ENCODE data around the gene PUSL1.

Gene PUSL1

GRCh38 chr1:1307923-1308755 is at the start of gene PUSL1, which contains the start of gene ACAP3:
Gene PUSL1 (plus strand): TSS chr1:1308597. CDS start chr1:1308644, 47 bp downstream.
Gene ACAP3 (minus strand): TSS chr1:1307930. CDS start chr1:1307815, 115 bp downstream.
- Histone ChIP-seq H3K4me3 (ENCODE audit: low read length) (peak within 1 kb of the TSS; percentile 86), H3K27me3 (replicated peaks; ENCODE audit: control insufficient read depth, insufficient read depth, low read length) (no peaks in the 10 kb centered on the region), H3K9me3 (ENCODE audit: control insufficient read depth, low read length) (no peaks in the 10 kb centered on the region), H3K36me3 (ENCODE audit: control insufficient read depth, insufficient read depth, low read length, severe bottlenecking) (peaks cover 31% of the 10 kb centered on the region), H3K9ac (ENCODE audit: low read length) (peak within 1 kb of the TSS; percentile 89), H3K4me1 (ENCODE audit: control insufficient read depth, insufficient read depth, low read length) (peaks cover 38% of the 10 kb centered on the region)
- DNase-seq (ENCODE audit: low read depth), result peak; percentile 96

DNA sequence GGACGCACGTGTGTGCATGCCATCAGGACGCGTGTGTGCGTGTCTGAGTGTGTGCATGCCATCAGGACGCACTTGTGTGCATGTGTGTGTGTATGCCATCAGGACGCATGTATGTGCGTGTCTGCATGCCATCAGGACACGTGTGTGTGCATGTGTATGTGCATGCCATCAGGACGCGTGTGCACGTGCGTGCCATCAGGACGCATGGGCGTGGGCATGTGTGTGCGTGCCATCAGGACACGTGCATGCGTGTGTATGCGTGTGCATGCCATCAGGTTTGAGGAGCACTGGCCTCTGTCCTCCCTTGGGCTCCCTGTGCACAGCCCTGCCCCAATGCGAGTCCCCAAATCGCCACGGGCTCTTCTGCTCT is 49.3 kb upstream of the PUSL1 start:
- Histone ChIP-seq H3K4me1 (ENCODE audit: control insufficient read depth, insufficient read depth, low read length) (peaks cover 22% of the 10 kb centered on the region), H3K9me3 (ENCODE audit: control insufficient read depth, low read length) (no peaks in the 10 kb centered on the region), H3K27me3 (replicated peaks; ENCODE audit: control insufficient read depth, insufficient read depth, low read length) (no peaks in the 10 kb centered on the region), H3K9ac (ENCODE audit: low read length) (no peak overlapping the region), H3K36me3 (ENCODE audit: control insufficient read depth, insufficient read depth, low read length, severe bottlenecking) (peaks cover 67% of the 10 kb centered on the region), H3K4me3 (ENCODE audit: low read length) (no peak overlapping the region)
- no peak for DNase-seq (ENCODE audit: low read depth)

DNA sequence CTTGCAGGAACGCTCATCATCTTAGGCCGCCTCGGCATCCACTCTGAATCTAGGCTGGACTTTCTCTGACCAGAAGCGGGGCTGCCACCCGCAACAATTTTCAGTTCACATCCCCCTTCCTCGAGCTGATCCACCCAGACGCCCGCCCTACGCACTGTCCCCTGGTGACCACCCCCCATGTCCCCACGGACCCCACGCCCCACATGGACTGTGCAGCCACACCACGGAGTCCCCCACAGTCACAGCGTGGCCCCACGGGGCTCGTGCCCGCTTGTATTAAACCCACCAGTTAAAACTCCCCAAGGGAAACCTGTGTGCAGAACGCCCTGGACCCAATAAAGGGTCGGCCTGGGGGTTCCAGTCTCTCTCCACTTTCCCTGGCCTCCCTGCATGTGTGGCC is 48.9 kb upstream of the PUSL1 start:
- DNase-seq (ENCODE audit: low read depth), result no peak
- Histone ChIP-seq H3K36me3 (ENCODE audit: control insufficient read depth, insufficient read depth, low read length, severe bottlenecking) (peaks cover 65% of the 10 kb centered on the region), H3K4me3 (ENCODE audit: low read length) (no peak overlapping the region), H3K27me3 (replicated peaks; ENCODE audit: control insufficient read depth, insufficient read depth, low read length) (no peaks in the 10 kb centered on the region), H3K9me3 (ENCODE audit: control insufficient read depth, low read length) (no peaks in the 10 kb centered on the region), H3K4me1 (ENCODE audit: control insufficient read depth, insufficient read depth, low read length) (peaks cover 24% of the 10 kb centered on the region), H3K9ac (ENCODE audit: low read length) (no peak overlapping the region)

DNA sequence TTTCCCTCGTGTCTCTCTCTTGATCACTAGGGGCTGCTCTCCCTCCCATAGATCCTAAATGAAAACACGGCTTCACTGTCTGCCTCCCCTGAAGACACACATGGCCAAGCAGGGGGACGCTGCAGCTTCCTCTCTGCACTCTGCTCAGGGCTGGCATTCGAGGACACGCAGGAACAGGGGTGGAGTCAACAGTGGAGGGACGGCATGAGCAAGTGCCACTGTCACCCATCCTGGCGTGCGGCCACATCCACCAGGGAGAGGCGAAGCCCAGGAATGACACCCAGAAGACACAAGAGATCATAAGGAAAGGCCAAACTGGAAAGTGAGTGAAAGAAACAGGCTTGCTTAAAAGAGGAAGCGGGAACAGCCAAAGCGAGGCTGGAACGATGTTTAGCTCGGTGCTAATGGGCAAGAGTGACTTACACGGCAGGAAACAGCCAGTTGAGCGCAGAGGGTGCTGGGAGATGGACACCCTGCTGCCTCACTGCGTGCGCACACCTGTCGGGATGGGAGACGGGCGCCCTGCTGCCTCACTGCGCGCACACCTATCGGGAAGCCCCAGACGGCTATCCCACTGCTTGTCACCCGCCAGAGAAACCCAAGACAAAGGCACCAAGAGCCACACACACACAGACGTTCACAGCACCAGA is 48.3 kb upstream of the PUSL1 start:
- Histone ChIP-seq H3K27me3 (replicated peaks; ENCODE audit: control insufficient read depth, insufficient read depth, low read length) (no peaks in the 10 kb centered on the region), H3K4me3 (ENCODE audit: low read length) (no peak overlapping the region), H3K9me3 (ENCODE audit: control insufficient read depth, low read length) (no peaks in the 10 kb centered on the region), H3K4me1 (ENCODE audit: control insufficient read depth, insufficient read depth, low read length) (peaks cover 27% of the 10 kb centered on the region), H3K9ac (ENCODE audit: low read length) (no peak overlapping the region), H3K36me3 (ENCODE audit: control insufficient read depth, insufficient read depth, low read length, severe bottlenecking) (peaks cover 63% of the 10 kb centered on the region)
- no peak for DNase-seq (ENCODE audit: low read depth)

DNA sequence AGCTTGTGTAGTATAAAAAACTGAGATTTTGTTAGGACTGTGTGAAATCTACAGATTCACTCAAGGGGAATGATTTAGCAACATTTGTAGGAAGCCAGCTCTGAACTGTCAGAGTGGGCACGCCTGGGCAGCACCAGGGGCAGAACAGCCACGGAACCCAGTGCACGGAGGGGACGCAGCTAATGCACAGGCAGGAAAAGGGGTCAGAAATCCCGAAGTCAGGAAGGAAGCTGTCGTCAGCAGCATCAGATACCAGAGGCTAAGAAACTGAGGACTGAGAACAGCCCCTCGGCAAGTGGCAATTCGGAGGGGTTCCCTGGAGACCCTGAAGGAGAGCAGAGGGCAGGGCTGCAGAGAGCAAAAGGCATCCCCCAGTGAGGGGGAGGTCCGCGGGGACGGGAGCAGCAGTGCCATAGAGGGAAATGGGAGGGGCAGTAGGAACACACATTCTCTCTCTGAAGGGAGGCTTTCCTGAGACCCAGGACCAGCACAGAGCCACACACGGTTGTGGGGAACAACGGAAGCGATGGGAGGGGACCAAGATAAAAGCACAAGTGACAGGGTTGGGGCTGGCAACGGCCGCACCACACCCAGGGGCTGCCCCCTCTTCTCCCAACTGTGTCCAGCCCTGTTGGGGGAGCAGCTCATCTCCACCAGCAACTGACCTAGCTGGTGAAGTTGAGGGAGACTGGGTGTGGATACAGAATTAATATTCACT is 47.4 kb upstream of the PUSL1 start:
- peaks cover 61% of the 10 kb centered on the region for H3K36me3 ChIP-seq (ENCODE audit: control insufficient read depth, insufficient read depth, low read length, severe bottlenecking)
- no peak for DNase-seq (ENCODE audit: low read depth)

DNA sequence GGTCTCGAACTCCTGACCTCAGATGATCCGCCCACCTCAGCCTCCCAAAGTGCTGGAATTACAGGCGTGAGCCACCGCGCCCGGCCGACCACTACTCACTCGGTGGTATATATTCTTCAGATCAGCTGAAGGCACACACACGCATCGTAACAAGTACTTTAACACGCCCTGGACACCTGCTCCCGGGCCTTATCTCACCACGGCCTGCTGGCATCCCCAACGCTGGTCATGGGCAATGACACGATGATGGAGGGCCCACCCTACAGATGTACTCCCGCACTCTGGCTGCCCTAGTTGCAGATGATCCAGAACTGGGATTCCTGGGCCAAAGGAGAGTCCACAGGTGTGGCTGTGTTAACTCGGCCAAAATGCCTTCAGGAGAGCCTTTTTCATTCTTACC is 46.3 kb upstream of the PUSL1 start:
- Histone ChIP-seq H3K4me1 (ENCODE audit: control insufficient read depth, insufficient read depth, low read length) (peaks cover 29% of the 10 kb centered on the region), H3K36me3 (ENCODE audit: control insufficient read depth, insufficient read depth, low read length, severe bottlenecking) (peaks cover 57% of the 10 kb centered on the region), H3K27me3 (replicated peaks; ENCODE audit: control insufficient read depth, insufficient read depth, low read length) (no peaks in the 10 kb centered on the region), H3K9ac (ENCODE audit: low read length) (no peak overlapping the region), H3K4me3 (ENCODE audit: low read length) (no peak overlapping the region), H3K9me3 (ENCODE audit: control insufficient read depth, low read length) (no peaks in the 10 kb centered on the region)
- no peak for DNase-seq (ENCODE audit: low read depth)

More for the DNA sequence above, 47.4 kb upstream of the PUSL1 start:
- Histone ChIP-seq H3K4me1 (ENCODE audit: control insufficient read depth, insufficient read depth, low read length) (peaks cover 29% of the 10 kb centered on the region), H3K27me3 (replicated peaks; ENCODE audit: control insufficient read depth, insufficient read depth, low read length) (no peaks in the 10 kb centered on the region), H3K9ac (ENCODE audit: low read length) (no peak overlapping the region), H3K4me3 (ENCODE audit: low read length) (no peak overlapping the region), H3K9me3 (ENCODE audit: control insufficient read depth, low read length) (no peaks in the 10 kb centered on the region)

DNA sequence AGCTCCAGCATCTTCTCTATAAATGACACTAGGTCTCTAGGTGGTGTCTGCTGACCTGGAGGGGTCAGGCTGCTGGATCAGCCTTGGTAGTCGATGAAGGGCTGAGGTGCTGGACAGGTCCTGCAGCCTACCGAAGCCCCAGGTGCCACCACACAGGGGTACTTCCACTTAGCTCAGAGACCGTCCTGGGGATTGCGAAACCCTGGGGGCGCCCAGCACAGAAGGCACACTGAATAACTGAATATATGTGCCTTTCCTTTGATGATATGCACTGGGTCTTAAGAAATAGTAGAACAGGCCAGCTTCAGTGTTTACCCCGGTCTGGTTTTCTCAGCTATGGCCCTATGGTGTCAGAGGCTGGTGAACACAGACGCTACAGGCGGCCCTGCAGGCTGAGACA is 45.6 kb upstream of the PUSL1 start:
- DNase-seq (ENCODE audit: low read depth), result no peak
- no peaks in the 10 kb centered on the region for H3K9me3 ChIP-seq (ENCODE audit: control insufficient read depth, low read length)
- peak overlapping the region; percentile 14 for H3K9ac ChIP-seq (ENCODE audit: low read length)
- no peak overlapping the region for H3K4me3 ChIP-seq (ENCODE audit: low read length)
- no peaks in the 10 kb centered on the region for H3K27me3 ChIP-seq (replicated peaks; ENCODE audit: control insufficient read depth, insufficient read depth, low read length)
- H3K36me3 ChIP-seq (ENCODE audit: control insufficient read depth, insufficient read depth, low read length, severe bottlenecking), result peaks cover 64% of the 10 kb centered on the region
- peaks cover 29% of the 10 kb centered on the region for H3K4me1 ChIP-seq (ENCODE audit: control insufficient read depth, insufficient read depth, low read length)

- DNase-seq (ENCODE audit: low read depth), result no peak
- H3K4me1 ChIP-seq (ENCODE audit: control insufficient read depth, insufficient read depth, low read length), result peaks cover 29% of the 10 kb centered on the region
- H3K36me3 ChIP-seq (ENCODE audit: control insufficient read depth, insufficient read depth, low read length, severe bottlenecking), result peaks cover 64% of the 10 kb centered on the region
- H3K4me3 ChIP-seq (ENCODE audit: low read length), result no peak overlapping the region
- H3K27me3 ChIP-seq (replicated peaks; ENCODE audit: control insufficient read depth, insufficient read depth, low read length), result no peaks in the 10 kb centered on the region
- no peak overlapping the region for H3K9ac ChIP-seq (ENCODE audit: low read length)
- no peaks in the 10 kb centered on the region for H3K9me3 ChIP-seq (ENCODE audit: control insufficient read depth, low read length)
Measured at GRCh38 chr1:1264026-1264425, 44.4 kb upstream of the PUSL1 start.

- Histone ChIP-seq H3K4me1 (ENCODE audit: control insufficient read depth, insufficient read depth, low read length) (peaks cover 29% of the 10 kb centered on the region), H3K4me3 (ENCODE audit: low read length) (no peak overlapping the region), H3K9me3 (ENCODE audit: control insufficient read depth, low read length) (no peaks in the 10 kb centered on the region), H3K9ac (ENCODE audit: low read length) (no peak overlapping the region), H3K27me3 (replicated peaks; ENCODE audit: control insufficient read depth, insufficient read depth, low read length) (no peaks in the 10 kb centered on the region), H3K36me3 (ENCODE audit: control insufficient read depth, insufficient read depth, low read length, severe bottlenecking) (peaks cover 58% of the 10 kb centered on the region)
- peak; percentile 94 for DNase-seq (ENCODE audit: low read depth)
Measured at GRCh38 chr1:1264868-1265272, 43.5 kb upstream of the PUSL1 start.

DNA sequence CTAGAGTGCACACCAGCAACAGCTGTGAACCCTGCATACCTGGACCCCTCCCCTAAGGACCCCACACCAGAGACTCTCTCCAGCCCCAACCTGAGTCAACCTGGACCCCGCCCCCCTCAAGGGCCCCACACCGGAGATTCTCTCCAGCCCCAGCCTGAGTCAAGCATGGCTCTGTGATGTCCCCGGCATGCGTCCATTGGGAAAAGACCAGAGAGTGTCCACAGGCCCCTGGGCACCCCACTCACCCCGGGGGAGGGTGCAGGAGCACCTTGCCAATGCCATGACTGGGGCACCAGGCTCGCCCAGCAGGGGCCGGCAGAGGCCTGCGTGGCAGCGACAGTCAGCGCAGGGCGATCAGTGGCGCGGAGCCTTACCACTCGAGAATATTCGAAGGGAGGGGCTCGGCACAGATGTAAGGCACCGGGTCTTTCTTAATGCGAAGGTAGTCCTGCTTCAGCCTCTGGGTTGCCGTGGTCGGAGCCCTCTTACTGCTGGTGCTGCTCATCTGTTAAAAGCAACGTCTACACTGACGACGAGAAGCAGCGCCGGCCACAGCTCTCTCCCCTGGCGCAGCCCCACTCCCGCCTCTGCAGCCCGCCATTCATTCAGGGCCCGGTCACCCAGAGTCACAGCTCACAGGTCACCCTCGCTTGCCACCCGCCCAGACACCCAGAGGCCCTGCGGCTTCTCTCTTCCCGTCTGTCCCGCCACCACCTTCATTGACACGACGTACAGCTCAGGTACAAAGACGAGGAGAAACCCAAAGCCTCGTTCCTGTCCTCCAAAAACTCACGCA is 40.7 kb upstream of the PUSL1 start:
- Histone ChIP-seq H3K4me1 (ENCODE audit: control insufficient read depth, insufficient read depth, low read length) (peaks cover 46% of the 10 kb centered on the region), H3K9ac (ENCODE audit: low read length) (no peak overlapping the region), H3K27me3 (replicated peaks; ENCODE audit: control insufficient read depth, insufficient read depth, low read length) (no peaks in the 10 kb centered on the region), H3K9me3 (ENCODE audit: control insufficient read depth, low read length) (no peaks in the 10 kb centered on the region), H3K36me3 (ENCODE audit: control insufficient read depth, insufficient read depth, low read length, severe bottlenecking) (peaks cover 38% of the 10 kb centered on the region), H3K4me3 (ENCODE audit: low read length) (no peak overlapping the region)
- DNase-seq (ENCODE audit: low read depth), result no peak

Measured in adipocyte (in vitro differentiated cells).